ENCODE measurements around the gene ABI1.
A peak's percentile ranks its signal among the peaks of the same experiment; 100 is the strongest.
"Not testable (repeated sequence)": the region's sequence is repeated elsewhere in the genome, so short reads cannot be mapped to it uniquely, and the experiment has no call there.

Gene ABI1

GRCh38 chr10:26860443-26861204 is at the start of gene ABI1:
Gene ABI1, minus strand, starts transcription at chr10:26860958. Its CDS starts 95 bp downstream, at chr10:26860863.
- DNase-seq = peak; percentile 96 to 98

DNA sequence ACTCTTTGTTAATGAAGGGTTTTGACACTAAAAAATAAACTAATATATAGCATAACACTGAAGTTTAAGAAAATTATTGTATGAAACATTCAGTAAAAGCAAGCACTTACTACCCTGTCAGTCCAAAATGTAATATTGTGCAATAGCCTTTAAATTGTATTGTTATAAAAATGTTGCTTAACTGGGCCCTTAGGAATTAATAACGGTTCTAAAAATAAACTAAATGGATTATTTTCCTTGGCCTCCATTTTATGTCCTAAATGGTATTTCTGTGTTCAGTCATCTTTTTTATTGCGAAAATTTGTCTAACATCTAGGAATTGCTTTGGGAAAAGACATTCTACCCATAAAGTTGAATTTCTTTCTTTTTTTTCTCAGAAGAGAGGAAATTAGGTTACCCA is 49.0 kb upstream of the ABI1 start:
- no peak for DNase-seq

- not testable (repeated sequence) for DNase-seq
Observed at GRCh38 chr10:26905253-26905781, 44.6 kb upstream of the ABI1 start.

GRCh38 chr10:26903431-26904217 is 42.9 kb upstream of the ABI1 start:
- DNase-seq = no peak

DNA sequence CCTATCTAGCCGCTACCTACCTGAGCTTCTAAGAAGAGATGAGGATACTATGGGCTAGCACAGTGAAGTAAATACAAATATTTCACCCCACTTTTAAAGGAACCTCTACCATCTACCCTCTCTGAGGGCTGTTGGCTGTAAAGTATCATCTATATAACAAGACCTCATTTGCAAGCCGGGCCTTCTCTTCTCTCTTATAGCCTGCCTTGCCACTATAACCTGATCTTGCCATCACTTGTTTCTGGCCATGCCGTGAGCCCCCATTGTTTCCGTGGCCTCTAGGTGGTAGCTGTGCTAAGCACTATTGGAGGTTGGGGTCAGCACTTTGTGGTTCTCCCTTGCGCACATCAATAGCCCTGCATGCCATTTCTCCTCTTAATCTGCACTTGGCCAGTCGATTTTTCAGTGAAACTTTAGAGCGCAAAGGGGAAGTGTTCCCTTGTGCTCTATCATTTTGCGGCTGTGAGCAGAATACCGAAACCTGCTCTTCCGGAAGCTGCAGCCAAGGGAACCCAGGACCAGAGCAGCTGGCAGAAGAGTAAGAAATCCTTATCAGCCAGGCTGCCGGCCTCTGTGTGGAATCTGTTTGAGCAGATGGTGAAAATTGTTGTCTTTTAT is 31.7 kb upstream of the ABI1 start:
- DNase-seq = not testable (repeated sequence)

- DNase-seq = peak; percentile 75 to 82
Observed at GRCh38 chr10:26890956-26891355, 30.2 kb upstream of the ABI1 start.

DNA sequence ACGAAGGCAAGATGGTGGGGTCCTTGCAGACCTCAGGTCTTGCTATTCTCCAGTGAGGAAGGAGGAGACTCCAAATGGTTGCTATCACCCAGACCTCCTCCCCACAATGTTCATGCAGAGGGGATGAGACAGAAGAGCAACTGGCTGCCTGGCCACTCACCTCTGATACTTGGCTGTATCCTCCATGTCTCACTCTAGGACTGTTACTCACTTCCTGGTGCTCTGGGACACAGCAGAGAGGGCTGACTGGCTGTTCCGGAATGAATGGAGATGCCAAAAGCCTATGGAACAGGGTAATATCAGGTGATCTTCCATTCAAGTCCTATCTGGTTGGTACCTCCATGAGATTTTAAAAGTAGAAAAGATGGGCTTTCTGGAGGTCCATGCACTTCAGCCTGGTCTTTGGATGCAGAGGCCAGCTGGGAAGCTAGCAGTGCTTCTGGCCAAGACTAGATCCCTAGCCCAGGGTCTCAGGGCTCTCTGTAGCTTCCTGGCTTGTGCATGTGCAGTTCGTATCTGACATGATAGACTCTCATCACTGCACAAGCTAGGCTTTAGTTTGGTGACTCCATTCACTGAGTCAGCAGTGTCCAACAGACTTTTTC is 27.0 kb upstream of the ABI1 start:
- no peak for DNase-seq

DNA sequence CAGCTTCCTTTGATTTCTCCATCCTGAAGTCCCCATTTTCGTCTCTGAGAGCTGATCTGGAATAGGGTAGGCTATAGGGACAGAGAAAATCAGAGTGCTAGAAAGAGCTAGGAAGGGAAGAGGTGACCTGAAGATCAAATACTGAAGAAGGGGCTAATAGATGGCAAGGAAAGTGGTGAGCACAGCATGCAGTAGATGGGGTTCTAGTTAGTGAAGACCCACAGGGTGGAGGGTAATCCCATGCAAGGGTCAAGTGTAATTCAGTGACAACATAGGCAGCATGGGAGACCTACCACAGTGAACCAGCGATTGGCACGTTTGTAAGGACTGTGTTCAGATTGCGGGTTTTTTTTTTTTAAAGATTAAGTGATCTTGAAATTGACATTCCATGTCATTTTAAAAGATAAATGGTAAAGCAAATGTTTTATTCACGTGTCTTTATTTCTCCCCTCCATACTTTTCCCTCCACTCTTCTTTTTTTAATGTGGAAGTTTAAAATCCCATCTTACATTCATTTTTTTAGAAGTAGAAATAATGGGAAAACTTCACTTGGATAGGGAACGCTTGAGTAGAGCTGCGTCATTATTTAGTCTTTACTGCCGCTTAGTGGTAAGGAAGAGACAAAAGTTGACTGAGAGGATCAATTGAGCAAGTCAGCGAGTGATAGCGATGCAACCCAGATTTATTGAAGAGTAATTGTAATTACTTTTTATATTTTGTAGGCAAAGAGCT is 21.0 kb upstream of the ABI1 start:
- peak; percentile 30 to 53 for DNase-seq

GRCh38 chr10:26879744-26880143 is 19.0 kb upstream of the ABI1 start:
- DNase-seq = peak in 1 of 2 experiments; percentile 3

DNA sequence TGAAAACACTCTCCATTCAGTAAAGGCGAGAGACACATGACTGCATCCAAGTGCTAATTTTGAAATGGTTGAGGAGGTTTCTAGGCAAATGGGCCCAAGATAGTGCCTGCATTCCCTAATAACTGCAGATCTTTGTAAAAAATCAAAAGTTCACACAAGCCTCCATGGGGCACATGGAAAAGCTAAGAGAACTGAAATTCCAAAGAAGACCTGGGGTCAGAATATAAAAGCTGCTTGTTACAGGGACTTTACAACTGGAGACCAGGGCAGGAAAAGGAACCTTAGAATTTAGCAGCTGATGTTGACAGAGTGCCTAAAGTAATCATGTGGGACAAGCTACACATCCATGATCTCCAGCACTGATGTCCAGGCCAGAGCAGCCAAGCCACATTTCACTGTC is 10.0 kb upstream of the ABI1 start:
- DNase-seq = no peak

DNA sequence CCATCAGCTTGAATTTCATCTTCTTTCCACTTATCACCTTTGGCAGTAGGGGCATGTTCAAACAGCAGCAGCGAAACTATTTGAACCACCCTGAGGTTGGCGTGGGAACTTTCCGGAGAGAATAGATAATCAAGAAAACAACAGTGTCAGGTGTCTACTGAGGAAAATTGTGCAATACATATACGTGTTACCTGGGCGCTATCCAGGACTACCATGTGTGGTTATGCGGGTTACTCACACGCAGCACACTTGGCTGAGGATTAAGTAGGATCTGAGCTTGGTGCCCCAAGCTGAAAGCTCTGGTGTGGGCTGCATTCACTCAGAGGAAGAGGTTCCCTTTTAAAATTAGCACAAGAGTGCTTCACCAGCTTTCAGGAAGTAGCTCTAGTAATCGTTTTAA is 8.8 kb upstream of the ABI1 start:
- DNase-seq = no peak

DNA sequence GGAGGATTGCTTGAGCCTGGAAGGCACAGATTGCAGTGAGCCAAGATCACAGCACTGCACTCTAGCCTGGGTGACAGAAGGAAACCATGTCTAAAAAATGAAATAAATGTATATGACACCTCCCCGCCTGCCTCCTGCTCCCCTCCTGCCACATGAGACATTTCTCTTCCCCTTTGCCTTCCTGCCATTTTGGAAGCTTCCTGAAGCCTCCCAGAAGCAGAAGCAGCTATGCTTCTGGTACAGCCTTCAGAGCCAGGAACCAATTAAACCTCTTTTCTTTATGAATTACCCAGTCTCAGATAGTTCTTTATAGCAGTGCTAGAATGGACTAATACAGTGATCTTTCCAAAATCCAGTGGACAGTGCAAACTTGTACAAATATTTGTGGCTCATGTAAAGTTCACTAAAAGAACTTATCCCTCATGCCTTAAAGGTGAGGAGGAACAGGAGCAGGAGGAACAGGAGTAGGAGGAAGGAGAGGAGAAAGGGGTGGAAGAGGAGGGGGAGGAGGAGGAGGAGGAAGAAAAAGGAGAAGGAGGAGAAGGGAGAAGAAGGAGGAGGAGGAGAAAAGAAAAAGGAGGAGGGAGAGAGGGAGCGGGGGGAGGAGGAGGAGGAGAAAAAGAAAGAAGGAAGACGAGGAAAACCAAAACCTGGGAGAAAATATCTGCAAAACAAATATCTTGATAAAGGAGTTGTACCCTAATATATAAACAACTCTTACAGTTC is 2.8 kb upstream of the ABI1 start:
- DNase-seq = no peak

DNA sequence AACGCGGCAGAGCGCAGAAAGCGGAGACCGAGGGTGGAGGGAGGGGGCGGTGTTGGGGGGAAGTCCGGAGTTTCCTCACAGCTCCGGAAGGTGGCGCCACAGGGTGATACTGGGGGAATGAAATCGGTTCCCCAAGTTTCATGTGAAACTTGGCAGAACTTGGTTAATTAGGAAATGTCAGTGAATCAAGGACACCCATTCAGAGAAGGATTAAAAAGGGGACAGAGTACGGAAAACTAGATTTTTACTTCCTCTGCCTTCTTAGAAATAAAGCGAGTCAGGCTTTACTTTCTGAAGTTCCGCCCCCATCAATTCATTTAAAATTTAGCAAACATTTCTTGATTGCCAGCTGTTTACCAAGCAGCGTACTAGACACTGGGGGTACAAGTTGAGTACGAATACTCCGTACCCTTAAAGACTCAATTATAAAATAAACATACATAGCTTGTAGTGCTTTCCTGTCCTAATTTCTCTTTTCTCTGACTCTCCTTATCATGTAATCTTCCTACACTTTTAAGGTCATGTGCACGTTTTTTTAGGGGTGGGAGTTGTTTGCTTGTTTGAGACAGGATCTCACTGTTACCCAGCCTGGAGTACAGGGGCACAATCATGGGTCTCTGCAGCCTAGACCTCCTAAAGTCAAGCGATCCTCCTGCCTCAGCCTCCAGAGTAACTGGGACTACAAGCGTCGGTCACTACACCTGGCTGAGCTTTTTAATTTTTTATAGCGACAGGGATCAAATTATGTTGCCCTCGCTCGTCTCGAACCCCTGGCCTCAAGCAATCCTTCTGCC is 644 bp upstream of the ABI1 start:
- no peak for DNase-seq

DNA sequence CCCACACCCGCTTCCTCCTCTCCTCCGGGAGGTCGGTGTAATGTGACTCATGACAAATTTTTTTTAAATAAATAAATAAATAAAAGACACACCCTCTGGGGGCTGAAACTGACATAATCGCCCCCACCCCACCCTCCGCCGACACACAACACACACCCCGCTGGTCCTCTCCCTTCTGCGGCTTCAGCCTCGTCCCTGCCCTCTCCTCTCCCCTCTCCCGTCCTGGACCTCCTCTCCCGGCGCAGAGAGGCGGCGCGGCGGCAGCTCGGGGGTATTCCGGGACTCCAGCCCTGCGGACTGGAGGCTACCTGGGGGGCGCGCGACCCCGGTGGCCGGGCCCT is 686 bp downstream of the ABI1 start:
- peak in 1 of 2 experiments; percentile 41 for DNase-seq

GRCh38 chr10:26859241-26860101 is 1.3 kb downstream of the ABI1 start:
- DNase-seq = no peak

GRCh38 chr10:26858707-26859034 is 2.1 kb downstream of the ABI1 start:
- no peak for DNase-seq

GRCh38 chr10:26857991-26858706 is 2.6 kb downstream of the ABI1 start:
- no peak for DNase-seq

GRCh38 chr10:26857553-26857952 is 3.2 kb downstream of the ABI1 start:
- not testable (repeated sequence) for DNase-seq

GRCh38 chr10:26855186-26855585 is 5.6 kb downstream of the ABI1 start:
- no peak for DNase-seq
